Kidney (tissue), 14 donors: ENCODE measurements around the gene LANCL3. TPM values are rescaled to one million over a fixed set of nuclear protein-coding genes. Genes with fewer than 3 reads are reported as not detected.

Experiments
- DNase-seq, 5 donors: peaks; one replicate each; pipeline ENCODE4 v3.0.0-alpha.2; 2013 to 2020
- FAIRE-seq: peaks from 2 replicates; lab custom pipeline; 2012; peaks lifted over from hg19 to GRCh38; lab: Jason Lieb, UNC
- H3K27ac ChIP-seq, 2 donors: one replicate each; pipeline ENCODE4 v1.7.0; 2013; ENCODE audit warnings: low read depth in 2 of 2, low read length in 2 of 2, inconsistent platforms in 1 of 2
- H3K27me3 ChIP-seq: one replicate; pipeline ENCODE4 v1.7.1; 2013; ENCODE audit warnings: low read length, inconsistent platforms; ENCODE audit not compliant: control insufficient read depth, insufficient read depth
- H3K36me3 ChIP-seq, 3 donors: one replicate each; pipeline versions ENCODE4 v1.7.0 to v1.7.1; 2013; ENCODE audit warnings: low read length in 3 of 3, control low read depth in 1 of 3, inconsistent platforms in 1 of 3; ENCODE audit not compliant: insufficient read depth in 3 of 3, control insufficient read depth in 2 of 3
- H3K4me1 ChIP-seq, 3 donors: one replicate each; pipeline versions ENCODE4 v1.7.0 to v1.7.1; 2013; ENCODE audit warnings: low read length in 3 of 3, inconsistent platforms in 1 of 3, low read depth in 1 of 3; ENCODE audit not compliant: control insufficient read depth in 2 of 3, insufficient read depth in 2 of 3
- H3K4me3 ChIP-seq, 3 donors: one replicate each; pipeline versions ENCODE4 v1.7.0 to v1.8.1; 2013; ENCODE audit warnings: low read length in 3 of 3, control low read depth in 1 of 3, inconsistent platforms in 1 of 3
- H3K9ac ChIP-seq, 3 donors: one replicate each; pipeline versions ENCODE4 v1.7.0 to v1.7.1; 2013; ENCODE audit warnings: low read length in 3 of 3, control low read depth in 1 of 3, inconsistent platforms in 1 of 3
- H3K9me3 ChIP-seq, 3 donors: one replicate each; pipeline versions ENCODE4 v1.7.0 to v1.7.1; 2013; ENCODE audit warnings: low read length in 3 of 3, control low read depth in 1 of 3, inconsistent platforms in 1 of 3; ENCODE audit not compliant: control insufficient read depth in 2 of 3, insufficient read depth in 1 of 3
- intact Hi-C: fragments of 100-400 bp; cut with DNase I; formaldehyde crosslinking; loops from one replicate; pipeline ENCODE4 v1.11.1; 2022
- polyA plus RNA-seq: library from polyadenylated mRNA; stranded (reverse); fragments of 350-450 nt; fragmentation: Illumina TruSeq; extraction: RNeasy Lipid Tissue Mini Kit (QIAGEN cat#74804); gene quantifications from one replicate; pipeline ENCODE4 v1.2.3, GENCODE V29; 2014; ENCODE audit warnings: low read depth, low replicate concordance; ENCODE audit not compliant: insufficient read depth
- total RNA-seq: library from RNA; stranded (reverse); fragmentation: NEBNext Ultra II Directional; extraction: Animal tissue kit (Norgen Biotek cat#: 25700); gene quantifications from one replicate; pipeline ENCODE4 v1.2.1, GENCODE V29; 2021
- TF ChIP-seq, protein P1 (sequence below): IDR thresholded peaks from 3 replicates; pipeline ENCODE4 v1.5.1; 2012; ENCODE audit warnings: mild to moderate bottlenecking, moderate library complexity, borderline replicate concordance; ENCODE audit not compliant: insufficient read depth; ENCODE audit errors: extremely low read depth
- donor health status: control.
- donor health status: control.
- donor health status: control.
- donor health status: control.
- donor health status: control.
- donor health status: DM: yes; HTN: yes; CAD: no.
- donor health status: Normal renal cell carcinoma (clear cell type).

LANCL3 gene
- total and polyA plus RNA-seq, 2 donors from 2014 or later = 0.30 to 0.38 TPM

- intact Hi-C loops = no loop called here
- TF ChIP-seq, protein P1, sequence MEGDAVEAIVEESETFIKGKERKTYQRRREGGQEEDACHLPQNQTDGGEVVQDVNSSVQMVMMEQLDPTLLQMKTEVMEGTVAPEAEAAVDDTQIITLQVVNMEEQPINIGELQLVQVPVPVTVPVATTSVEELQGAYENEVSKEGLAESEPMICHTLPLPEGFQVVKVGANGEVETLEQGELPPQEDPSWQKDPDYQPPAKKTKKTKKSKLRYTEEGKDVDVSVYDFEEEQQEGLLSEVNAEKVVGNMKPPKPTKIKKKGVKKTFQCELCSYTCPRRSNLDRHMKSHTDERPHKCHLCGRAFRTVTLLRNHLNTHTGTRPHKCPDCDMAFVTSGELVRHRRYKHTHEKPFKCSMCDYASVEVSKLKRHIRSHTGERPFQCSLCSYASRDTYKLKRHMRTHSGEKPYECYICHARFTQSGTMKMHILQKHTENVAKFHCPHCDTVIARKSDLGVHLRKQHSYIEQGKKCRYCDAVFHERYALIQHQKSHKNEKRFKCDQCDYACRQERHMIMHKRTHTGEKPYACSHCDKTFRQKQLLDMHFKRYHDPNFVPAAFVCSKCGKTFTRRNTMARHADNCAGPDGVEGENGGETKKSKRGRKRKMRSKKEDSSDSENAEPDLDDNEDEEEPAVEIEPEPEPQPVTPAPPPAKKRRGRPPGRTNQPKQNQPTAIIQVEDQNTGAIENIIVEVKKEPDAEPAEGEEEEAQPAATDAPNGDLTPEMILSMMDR = no peak
- no peaks in the 10 kb centered on the region for H3K27me3 ChIP-seq
- H3K9ac ChIP-seq = no peak overlapping the region
- DNase-seq (no peak), FAIRE-seq (no peak)
- no peaks in the 10 kb centered on the region for H3K36me3 ChIP-seq
- H3K4me3 ChIP-seq = no peak overlapping the region
- no peaks in the 10 kb centered on the region for H3K4me1 ChIP-seq
- H3K27ac ChIP-seq = no peak overlapping the region
- no peaks in the 10 kb centered on the region for H3K9me3 ChIP-seq
These were observed 113.5 kb downstream of the LANCL3 start for GRCh38 chrX:37684973-37685372.

GRCh38 chrX:37685381-37686359, 114.2 kb downstream of the LANCL3 start, which contains the start of gene XK:
Gene XK (plus strand): TSS chrX:37685791. CDS start chrX:37685962, 171 bp downstream.
- Histone ChIP-seq H3K4me3 (peak within 1 kb of the TSS in 2 of 3 donors; percentile 42 to 53), H3K9me3 (no peaks in the 10 kb centered on the region), H3K9ac (no peak within 1 kb of the TSS), H3K4me1 (no peaks in the 10 kb centered on the region), H3K36me3 (no peaks in the 10 kb centered on the region), H3K27me3 (no peaks in the 10 kb centered on the region), H3K27ac (peak within 1 kb of the TSS in 1 of 2 donors; percentile 28)
- peak; percentile 48 to 82 (median 61) for DNase-seq
- intact Hi-C loops = no loop called here
- no peak for FAIRE-seq
- TF ChIP-seq, protein P1 = no peak

DNA sequence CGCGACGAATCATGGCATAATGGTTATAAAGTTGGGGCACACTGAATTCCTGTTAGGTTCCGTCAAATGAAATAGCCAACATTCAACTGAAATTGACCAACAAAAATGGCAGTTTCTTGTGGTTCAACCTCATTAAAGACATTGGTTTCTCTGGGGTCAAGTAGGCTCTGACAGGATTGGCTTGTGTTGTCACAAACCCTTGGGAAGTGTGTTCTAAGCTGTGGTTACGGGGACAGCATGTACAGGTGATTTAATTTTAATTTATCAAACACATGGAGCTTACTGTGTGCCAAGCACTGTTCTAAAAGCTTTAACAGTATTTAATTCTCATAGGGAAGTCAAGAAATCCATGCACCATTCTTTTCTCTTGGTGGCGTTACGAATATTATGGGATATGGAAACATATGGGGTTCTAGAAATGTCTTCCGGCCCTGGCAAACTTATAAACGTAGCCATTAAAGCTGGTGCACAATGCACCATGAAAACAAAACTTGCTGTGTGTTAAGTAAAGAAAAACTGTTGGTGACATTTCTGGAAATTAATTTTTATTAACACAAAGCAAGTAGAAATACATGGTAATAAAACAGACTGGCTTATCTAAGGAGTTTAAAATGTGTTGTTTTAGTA, 115.0 kb downstream of the LANCL3 start:
- peak overlapping the region in 2 of 3 donors; percentile 42 to 53 for H3K4me3 ChIP-seq
- TF ChIP-seq, protein P1 = no peak
- H3K36me3 ChIP-seq = no peaks in the 10 kb centered on the region
- no peak overlapping the region for H3K27ac ChIP-seq
- no peaks in the 10 kb centered on the region for H3K9me3 ChIP-seq
- no peaks in the 10 kb centered on the region for H3K4me1 ChIP-seq
- FAIRE-seq (peak; percentile 45), DNase-seq (no peak)
- intact Hi-C loops = no loop called here
- no peak overlapping the region for H3K9ac ChIP-seq
- H3K27me3 ChIP-seq = no peaks in the 10 kb centered on the region
